ENCODE results near the gene PPP2R5E.
A peak's percentile ranks its signal among the peaks of the same experiment; 100 is the strongest.
"Not testable (repeated sequence)": the region's sequence is repeated elsewhere in the genome, so short reads cannot be mapped to it uniquely, and the experiment has no call there.

The PPP2R5E gene

GRCh38 chr14:63387711-63388110 is 155.5 kb downstream of the PPP2R5E start:
- no peak for DNase-seq (ENCODE audit: low read depth in 2 of 2, low spot score in 1 of 2)

GRCh38 chr14:63383776-63384367 is 159.3 kb downstream of the PPP2R5E start:
- peak in 1 of 2 donors; percentile 7 for DNase-seq (ENCODE audit: low read depth in 2 of 2, low spot score in 1 of 2)

GRCh38 chr14:63378444-63378843 is 164.7 kb downstream of the PPP2R5E start:
- no peak for DNase-seq (ENCODE audit: low read depth in 2 of 2, low spot score in 1 of 2)

- no peak for DNase-seq (ENCODE audit: low read depth in 2 of 2, low spot score in 1 of 2)
Observed at GRCh38 chr14:63375769-63376168, 167.4 kb downstream of the PPP2R5E start.

- not testable (repeated sequence) for DNase-seq (ENCODE audit: low read depth in 2 of 2, low spot score in 1 of 2)
Observed at GRCh38 chr14:63371613-63372012, 171.6 kb downstream of the PPP2R5E start.

- no peak for DNase-seq (ENCODE audit: low read depth in 2 of 2, low spot score in 1 of 2)
Observed at GRCh38 chr14:63371033-63371432, 172.1 kb downstream of the PPP2R5E start.

- no peak for DNase-seq (ENCODE audit: low read depth in 2 of 2, low spot score in 1 of 2)
Observed at GRCh38 chr14:63367742-63368364, 175.3 kb downstream of the PPP2R5E start.

- DNase-seq (ENCODE audit: low read depth in 2 of 2, low spot score in 1 of 2) = no peak
Observed at GRCh38 chr14:63362389-63362819, 180.8 kb downstream of the PPP2R5E start.

- DNase-seq (ENCODE audit: low read depth in 2 of 2, low spot score in 1 of 2) = no peak
Observed at GRCh38 chr14:63361790-63362189, 181.4 kb downstream of the PPP2R5E start.

GRCh38 chr14:63357841-63358240 is 185.3 kb downstream of the PPP2R5E start:
- no peak for DNase-seq (ENCODE audit: low read depth in 2 of 2, low spot score in 1 of 2)

- DNase-seq (ENCODE audit: low read depth in 2 of 2, low spot score in 1 of 2) = no peak
Observed at GRCh38 chr14:63345826-63346225, 197.4 kb downstream of the PPP2R5E start.

GRCh38 chr14:63344336-63344735 is 198.8 kb downstream of the PPP2R5E start:
- DNase-seq (ENCODE audit: low read depth in 2 of 2, low spot score in 1 of 2) = no peak

GRCh38 chr14:63343878-63344277 is 199.3 kb downstream of the PPP2R5E start:
- DNase-seq (ENCODE audit: low read depth in 2 of 2, low spot score in 1 of 2) = no peak

GRCh38 chr14:63342371-63342770 is 200.8 kb downstream of the PPP2R5E start:
- no peak for DNase-seq (ENCODE audit: low read depth in 2 of 2, low spot score in 1 of 2)

- DNase-seq (ENCODE audit: low read depth in 2 of 2, low spot score in 1 of 2) = no peak
Observed at GRCh38 chr14:63328787-63329737, 214.1 kb downstream of the PPP2R5E start.

GRCh38 chr14:63326840-63327239 is 216.3 kb downstream of the PPP2R5E start:
- no peak for DNase-seq (ENCODE audit: low read depth in 2 of 2, low spot score in 1 of 2)

- no peak for DNase-seq (ENCODE audit: low read depth in 2 of 2, low spot score in 1 of 2)
Observed at GRCh38 chr14:63322897-63323573, 220.1 kb downstream of the PPP2R5E start.

- DNase-seq (ENCODE audit: low read depth in 2 of 2, low spot score in 1 of 2) = no peak
Observed at GRCh38 chr14:63322472-63322871, 220.7 kb downstream of the PPP2R5E start.
